ENCODE data around the gene LYSMD4. TPM values are rescaled to one million over a fixed set of nuclear protein-coding genes. Genes with fewer than 3 reads are reported as not detected.
A peak's percentile ranks its signal among the peaks of the same experiment; 100 is the strongest.

The LYSMD4 gene
- total and polyA plus RNA-seq, 2 of the 13 experiments (the other 11 are each of a cell fraction or from before 2014, with no cell fraction given): 7.4 to 8.5 TPM

GRCh38 chr15:99749386-99749785, 16.1 kb upstream of the LYSMD4 start:
- no peak for FAIRE-seq
- DNase-seq (ENCODE audit: low spot score): peak; percentile 50
- no peak overlapping the region for H2AFZ ChIP-seq (ENCODE audit: low read length)
- no TSS peak for BruUV-seq (replicated peaks)
- intact Hi-C loops (cut with micrococcal nuclease; ENCODE audit: unreplicated experiment): no loop called here
- peak overlapping the region in 1 of 3 experiments; percentile 18; a peak in 1 of 6 replicates for H3K4me3 ChIP-seq (replicated peaks in 1 of 3; ENCODE audit: insufficient read depth in 1 of 3, low read depth in 2 of 3, low read length in 3 of 3)
- 13% methylated on average over 6 of the region's 6 CpGs for WGBS (ENCODE audit: low lambda C conversion rate)
- POLR2A ChIA-PET: no interaction called here
- peaks cover 37% of the 10 kb centered on the region for H3K4me1 ChIP-seq (ENCODE audit: insufficient read depth, low read length)
- no peaks in the 10 kb centered on the region for H4K20me1 ChIP-seq (ENCODE audit: insufficient read depth, low read length)
- H3K9me3 ChIP-seq (ENCODE audit: low read length): no peaks in the 10 kb centered on the region
- H3K4me2 ChIP-seq (ENCODE audit: low read depth, low read length): peak overlapping the region; percentile 45
- peak; percentile 37; the same call in 2 of the 3 replicates for ATAC-seq
- TF ChIP-seq ZNF768 (CRISPR knock-in tag; IDR thresholded peaks at IDR 0.05): peak; percentile 45; the same call in 1 of the 2 replicates
- TF ChIP-seq SNRNP70 (IDR thresholded peaks at IDR 0.05; ENCODE audit: low read depth, low read length): no peak
- peak; percentile 61 for TF ChIP-seq RARA (CRISPR knock-in tag; IDR thresholded peaks at IDR 0.05)
- peak; percentile 71; the same call in 1 of the 2 replicates for TF ChIP-seq ATF7 (IDR thresholded peaks at IDR 0.05)
- TF ChIP-seq ATF7 (CRISPR knock-in tag; IDR thresholded peaks at IDR 0.05): no peak
- TF ChIP-seq, protein P1, sequence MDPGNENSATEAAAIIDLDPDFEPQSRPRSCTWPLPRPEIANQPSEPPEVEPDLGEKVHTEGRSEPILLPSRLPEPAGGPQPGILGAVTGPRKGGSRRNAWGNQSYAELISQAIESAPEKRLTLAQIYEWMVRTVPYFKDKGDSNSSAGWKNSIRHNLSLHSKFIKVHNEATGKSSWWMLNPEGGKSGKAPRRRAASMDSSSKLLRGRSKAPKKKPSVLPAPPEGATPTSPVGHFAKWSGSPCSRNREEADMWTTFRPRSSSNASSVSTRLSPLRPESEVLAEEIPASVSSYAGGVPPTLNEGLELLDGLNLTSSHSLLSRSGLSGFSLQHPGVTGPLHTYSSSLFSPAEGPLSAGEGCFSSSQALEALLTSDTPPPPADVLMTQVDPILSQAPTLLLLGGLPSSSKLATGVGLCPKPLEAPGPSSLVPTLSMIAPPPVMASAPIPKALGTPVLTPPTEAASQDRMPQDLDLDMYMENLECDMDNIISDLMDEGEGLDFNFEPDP (CRISPR knock-in tag; conservative IDR thresholded peaks at IDR 0.05): no peak
- TF ChIP-seq, protein P2, sequence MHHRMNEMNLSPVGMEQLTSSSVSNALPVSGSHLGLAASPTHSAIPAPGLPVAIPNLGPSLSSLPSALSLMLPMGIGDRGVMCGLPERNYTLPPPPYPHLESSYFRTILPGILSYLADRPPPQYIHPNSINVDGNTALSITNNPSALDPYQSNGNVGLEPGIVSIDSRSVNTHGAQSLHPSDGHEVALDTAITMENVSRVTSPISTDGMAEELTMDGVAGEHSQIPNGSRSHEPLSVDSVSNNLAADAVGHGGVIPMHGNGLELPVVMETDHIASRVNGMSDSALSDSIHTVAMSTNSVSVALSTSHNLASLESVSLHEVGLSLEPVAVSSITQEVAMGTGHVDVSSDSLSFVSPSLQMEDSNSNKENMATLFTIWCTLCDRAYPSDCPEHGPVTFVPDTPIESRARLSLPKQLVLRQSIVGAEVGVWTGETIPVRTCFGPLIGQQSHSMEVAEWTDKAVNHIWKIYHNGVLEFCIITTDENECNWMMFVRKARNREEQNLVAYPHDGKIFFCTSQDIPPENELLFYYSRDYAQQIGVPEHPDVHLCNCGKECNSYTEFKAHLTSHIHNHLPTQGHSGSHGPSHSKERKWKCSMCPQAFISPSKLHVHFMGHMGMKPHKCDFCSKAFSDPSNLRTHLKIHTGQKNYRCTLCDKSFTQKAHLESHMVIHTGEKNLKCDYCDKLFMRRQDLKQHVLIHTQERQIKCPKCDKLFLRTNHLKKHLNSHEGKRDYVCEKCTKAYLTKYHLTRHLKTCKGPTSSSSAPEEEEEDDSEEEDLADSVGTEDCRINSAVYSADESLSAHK (CRISPR knock-in tag; IDR thresholded peaks at IDR 0.05; ENCODE audit: borderline replicate concordance): no peak
- TF ChIP-seq ARID5B (CRISPR knock-in tag; IDR thresholded peaks at IDR 0.05): 0 out of 2 replicates have a peak, but pooled peaks have one; percentile 22
- TF ChIP-seq PAF1 (CRISPR knock-in tag; IDR thresholded peaks at IDR 0.05): no peak
- TF ChIP-seq CREB1 (IDR thresholded peaks at IDR 0.05): peak; percentile 50; the same call in 1 of the 2 replicates
- no peak for TF ChIP-seq CREB1 (CRISPR knock-in tag; IDR thresholded peaks at IDR 0.05)
- peak; percentile 56; the same call in 1 of the 2 replicates for TF ChIP-seq ZBTB21 (CRISPR knock-in tag; IDR thresholded peaks at IDR 0.05)
- no peak overlapping the region for H3K9ac ChIP-seq (ENCODE audit: insufficient read depth, low read depth, low read length)
- no peaks in the 10 kb centered on the region for H3K79me2 ChIP-seq (ENCODE audit: insufficient read depth, low read length)
- H3K27me3 ChIP-seq (ENCODE audit: control insufficient read depth in 1 of 2, insufficient read depth in 2 of 2, low read length in 2 of 2): peaks cover 2 to 22% of the 10 kb centered on the region in 2 experiments
- in situ Hi-C loops (cut with HindIII; ENCODE audit: extremely low pct_ligation_motif_present, low pct_unique_long_range_greater_than_20kb): no loop called here
- CTCF ChIA-PET (ENCODE audit: low intra/inter-chr PET ratio, low total read pairs): no interaction called here
- H3K27ac ChIP-seq (ENCODE audit: extremely low read length, insufficient read depth, low read length): no peak overlapping the region
- H3K36me3 ChIP-seq (replicated peaks in 1 of 2; ENCODE audit: control insufficient read depth in 1 of 2, insufficient read depth in 2 of 2, low read length in 2 of 2): no peaks in the 10 kb centered on the region

All from HepG2 (cell line).